GM18502 (cell line): ENCODE data around the gene SREK1.
"Not testable (repeated sequence)": the region's sequence is repeated elsewhere in the genome, so short reads cannot be mapped to it uniquely, and the experiment has no call there.

ENCODE experiments used
- ATAC-seq: cut with Tn5 transposase; IDR thresholded peaks from one replicate; pipeline ENCODE4 v1.9.1; 2021; ENCODE audit warnings: mild to moderate bottlenecking; ENCODE audit not compliant: unreplicated experiment, poor library complexity

SREK1 gene

GRCh38 chr5:66209350-66209749 lies 65.2 kb downstream of the SREK1 start:
- no peak for ATAC-seq

- ATAC-seq: no peak
These were observed 65.7 kb downstream of the SREK1 start for GRCh38 chr5:66209794-66210193.

GRCh38 chr5:66213533-66213932 lies 69.4 kb downstream of the SREK1 start:
- no peak for ATAC-seq

DNA sequence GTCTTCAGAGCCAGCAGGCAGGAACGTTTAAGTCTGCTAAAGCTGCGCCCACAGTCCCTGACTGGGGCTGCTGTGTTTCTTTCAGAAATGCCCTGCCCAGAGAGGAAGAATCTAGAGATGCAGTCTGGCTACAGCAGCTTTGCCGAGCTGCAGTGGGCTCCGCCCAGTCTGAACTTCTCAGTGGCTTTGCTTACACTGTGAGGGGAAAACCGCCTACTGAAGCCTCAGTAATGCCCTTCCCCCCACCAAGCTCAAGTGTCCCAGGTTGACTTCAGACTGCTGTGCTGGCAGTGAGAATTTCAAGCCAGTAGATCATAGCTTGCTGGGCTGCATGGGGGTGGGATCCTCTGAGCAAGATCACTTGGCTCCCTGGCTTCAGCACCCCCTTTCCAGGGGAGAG lies 78.4 kb downstream of the SREK1 start:
- no peak for ATAC-seq

DNA sequence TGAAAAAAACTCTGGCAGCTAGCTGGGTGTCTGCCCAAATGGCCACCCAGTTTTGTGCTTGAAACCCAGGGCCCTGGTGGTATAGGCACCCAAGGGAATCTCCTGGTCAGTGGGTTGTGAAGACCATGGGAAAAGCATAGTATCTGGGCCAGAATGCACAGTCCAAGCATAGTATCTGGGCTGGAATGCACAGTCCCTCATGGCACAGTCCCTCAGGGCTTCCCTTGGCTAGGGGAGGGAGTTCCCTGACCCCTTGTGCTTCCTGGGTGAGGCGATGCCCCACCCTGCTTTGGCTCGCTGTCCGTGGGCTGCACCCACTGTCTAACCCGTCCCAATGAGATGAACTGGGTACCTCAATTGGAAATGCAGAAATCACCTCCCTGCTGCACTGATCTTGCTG lies 78.8 kb downstream of the SREK1 start:
- not testable (repeated sequence) for ATAC-seq

GRCh38 chr5:66223637-66224036 lies 79.5 kb downstream of the SREK1 start:
- ATAC-seq: no peak

- no peak for ATAC-seq
These were observed 80.2 kb downstream of the SREK1 start for GRCh38 chr5:66224274-66224673.

DNA sequence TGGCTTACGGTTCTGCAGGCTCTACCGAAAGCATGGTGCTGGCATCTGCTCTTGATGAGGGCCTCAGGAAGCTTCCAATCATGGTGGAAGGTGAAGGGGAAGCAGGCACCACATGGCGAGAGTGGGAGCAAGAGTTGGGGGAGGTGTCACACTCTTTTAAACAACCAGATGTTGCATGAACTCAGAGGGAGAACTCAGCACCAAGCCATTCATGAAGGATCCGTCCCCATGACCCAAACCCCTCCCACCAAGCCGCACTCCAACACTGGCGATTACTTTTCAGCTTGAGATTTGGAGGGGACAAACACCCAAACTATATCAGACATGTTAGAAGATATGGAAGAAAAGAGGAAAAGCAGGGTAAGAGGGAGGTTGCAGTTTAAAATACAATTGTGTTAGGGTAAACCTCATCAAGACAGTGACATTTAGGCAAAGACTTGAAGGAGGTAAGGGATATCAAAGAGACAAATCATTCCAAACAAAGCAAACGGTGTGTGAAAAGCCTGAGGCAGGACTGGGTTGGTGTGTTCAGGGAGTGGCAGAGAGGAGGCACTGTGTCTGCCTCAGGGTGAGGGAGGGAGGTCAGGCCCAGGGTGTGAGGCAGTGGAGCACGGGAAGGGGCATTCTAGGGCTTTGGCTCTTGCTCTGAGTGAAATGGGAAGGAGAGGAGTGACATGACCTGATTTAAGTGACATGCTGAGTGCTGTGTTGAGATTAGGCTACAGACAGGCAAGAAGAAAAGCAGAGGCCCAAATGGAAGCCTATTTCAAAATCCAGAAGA lies 80.9 kb downstream of the SREK1 start:
- no peak for ATAC-seq

GRCh38 chr5:66230551-66230950 lies 86.5 kb downstream of the SREK1 start:
- no peak for ATAC-seq

DNA sequence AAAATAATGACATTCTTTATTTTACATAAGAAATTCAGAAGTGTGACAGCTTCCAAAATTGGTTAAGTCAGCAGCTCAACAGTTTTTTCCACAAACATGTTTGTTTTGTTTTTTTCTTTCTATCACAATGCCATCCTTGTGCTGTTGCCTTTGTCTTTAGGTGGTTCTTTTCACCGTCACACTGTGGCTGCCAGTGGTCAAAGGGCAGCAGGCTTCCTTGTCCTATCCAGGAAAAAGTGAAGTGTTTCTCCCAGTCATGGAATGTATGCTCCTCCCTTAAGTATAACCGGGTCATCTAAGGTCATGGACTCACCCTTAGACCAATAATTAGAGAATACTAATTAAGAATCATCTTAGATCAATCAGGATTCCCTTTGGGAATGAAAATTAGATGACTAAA lies 87.4 kb downstream of the SREK1 start:
- no peak for ATAC-seq

- ATAC-seq: no peak
These were observed 88.2 kb downstream of the SREK1 start for GRCh38 chr5:66232275-66232674.

DNA sequence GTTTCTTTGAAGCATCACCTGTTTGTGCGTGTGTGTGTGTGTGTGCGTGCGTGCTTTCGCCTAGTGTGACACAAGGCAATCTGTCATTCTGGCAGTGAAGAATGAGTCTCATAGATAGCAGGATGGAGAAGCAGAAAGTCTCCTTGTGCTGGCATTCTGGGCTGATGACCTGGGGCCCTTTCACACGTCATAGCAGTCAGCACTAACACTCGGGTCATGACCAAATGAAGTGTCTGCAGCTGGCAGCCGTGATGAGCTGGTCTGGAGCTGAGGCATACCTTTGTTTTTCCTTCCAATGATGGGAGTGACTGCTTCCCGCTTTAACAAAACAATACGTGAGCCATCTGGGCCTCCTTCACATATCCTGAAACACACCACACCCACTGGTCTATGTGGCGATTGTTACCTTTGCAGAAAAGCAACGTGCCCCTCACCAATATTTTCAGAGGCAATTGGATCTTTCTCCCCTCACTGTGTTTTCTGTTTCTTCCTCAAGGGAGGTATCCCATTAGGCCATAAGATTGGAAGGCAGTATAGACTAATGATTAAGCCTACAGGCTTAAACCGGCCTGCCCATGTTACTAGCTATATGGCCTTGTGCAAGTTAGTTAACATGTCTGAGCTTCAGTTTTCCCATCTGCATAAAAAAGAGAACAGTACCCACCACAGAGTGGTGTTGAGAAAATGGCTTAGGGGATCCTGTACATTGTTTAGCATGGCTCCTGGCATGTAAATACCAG lies 88.8 kb downstream of the SREK1 start:
- no peak for ATAC-seq
